Coronary artery (tissue), 2 donors: ENCODE data around the gene ZBTB43.

Experiments used
- DNase-seq: peaks from one replicate; pipeline ENCODE4 v3.0.0-alpha.2; 2017; ENCODE audit warnings: low spot score
- H3K27ac ChIP-seq, 2 donors: fragments of 200-600 bp; sonication (generic); one replicate each; pipeline ENCODE4 v1.5.1; 2016 to 2019
- H3K4me3 ChIP-seq: fragments of 200-600 bp; sonication (generic); 2 replicates; pipeline ENCODE4 v1.5.1; 2016; ENCODE audit warnings: mild to moderate bottlenecking, moderate library complexity
- TF ChIP-seq, protein P1 (sequence below): fragments of 200-600 bp; sonication (generic); IDR thresholded peaks from one replicate; pipeline ENCODE4 v1.5.1; 2019; ENCODE audit warnings: antibody characterized with exemption

ZBTB43 gene

DNA sequence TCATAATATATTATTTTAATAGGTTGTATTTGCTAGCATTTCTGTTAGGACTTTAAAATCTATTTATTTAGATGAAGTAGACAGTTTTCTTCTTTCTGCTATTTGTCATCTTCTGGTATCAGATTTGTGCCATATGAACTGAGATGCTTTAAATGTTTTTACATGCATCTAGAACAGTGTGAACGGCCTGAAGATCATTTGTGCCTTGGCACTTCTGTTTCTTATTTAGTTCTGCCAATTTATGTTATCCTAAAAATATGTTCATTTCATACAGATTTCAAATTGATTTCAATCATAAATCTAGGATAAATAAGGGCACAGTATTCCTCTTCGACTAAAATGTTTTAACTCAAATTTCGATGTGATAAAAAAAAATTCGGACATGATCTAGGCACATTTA is 71.7 kb downstream of the ZBTB43 start:
- DNase-seq = no peak
- Histone ChIP-seq H3K4me3 (no peak overlapping the region), H3K27ac (no peak overlapping the region)
- TF ChIP-seq, protein P1, sequence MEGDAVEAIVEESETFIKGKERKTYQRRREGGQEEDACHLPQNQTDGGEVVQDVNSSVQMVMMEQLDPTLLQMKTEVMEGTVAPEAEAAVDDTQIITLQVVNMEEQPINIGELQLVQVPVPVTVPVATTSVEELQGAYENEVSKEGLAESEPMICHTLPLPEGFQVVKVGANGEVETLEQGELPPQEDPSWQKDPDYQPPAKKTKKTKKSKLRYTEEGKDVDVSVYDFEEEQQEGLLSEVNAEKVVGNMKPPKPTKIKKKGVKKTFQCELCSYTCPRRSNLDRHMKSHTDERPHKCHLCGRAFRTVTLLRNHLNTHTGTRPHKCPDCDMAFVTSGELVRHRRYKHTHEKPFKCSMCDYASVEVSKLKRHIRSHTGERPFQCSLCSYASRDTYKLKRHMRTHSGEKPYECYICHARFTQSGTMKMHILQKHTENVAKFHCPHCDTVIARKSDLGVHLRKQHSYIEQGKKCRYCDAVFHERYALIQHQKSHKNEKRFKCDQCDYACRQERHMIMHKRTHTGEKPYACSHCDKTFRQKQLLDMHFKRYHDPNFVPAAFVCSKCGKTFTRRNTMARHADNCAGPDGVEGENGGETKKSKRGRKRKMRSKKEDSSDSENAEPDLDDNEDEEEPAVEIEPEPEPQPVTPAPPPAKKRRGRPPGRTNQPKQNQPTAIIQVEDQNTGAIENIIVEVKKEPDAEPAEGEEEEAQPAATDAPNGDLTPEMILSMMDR = no peak

DNA sequence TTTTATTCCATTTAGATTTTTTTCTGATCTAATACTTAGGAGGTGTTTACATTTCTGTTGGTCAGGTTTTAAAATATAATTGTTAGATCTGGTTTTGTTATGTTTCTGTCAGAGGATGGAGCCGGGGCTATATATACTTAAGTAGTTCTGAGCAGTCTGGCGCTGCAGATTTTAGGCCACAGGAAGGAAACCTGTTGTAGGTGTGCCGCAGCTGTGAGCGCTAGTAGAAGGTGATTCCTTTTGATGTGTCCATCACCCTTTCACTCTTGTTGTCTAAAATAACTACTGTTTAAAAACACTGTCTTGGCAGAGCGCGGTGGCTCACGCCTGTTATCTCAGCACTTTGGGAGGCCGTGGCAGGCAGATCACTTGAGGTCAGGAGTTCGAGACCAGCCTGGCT is 72.6 kb downstream of the ZBTB43 start:
- no peak overlapping the region for H3K4me3 ChIP-seq
- TF ChIP-seq, protein P1 = no peak
- DNase-seq = no peak
- H3K27ac ChIP-seq = no peak overlapping the region

DNA sequence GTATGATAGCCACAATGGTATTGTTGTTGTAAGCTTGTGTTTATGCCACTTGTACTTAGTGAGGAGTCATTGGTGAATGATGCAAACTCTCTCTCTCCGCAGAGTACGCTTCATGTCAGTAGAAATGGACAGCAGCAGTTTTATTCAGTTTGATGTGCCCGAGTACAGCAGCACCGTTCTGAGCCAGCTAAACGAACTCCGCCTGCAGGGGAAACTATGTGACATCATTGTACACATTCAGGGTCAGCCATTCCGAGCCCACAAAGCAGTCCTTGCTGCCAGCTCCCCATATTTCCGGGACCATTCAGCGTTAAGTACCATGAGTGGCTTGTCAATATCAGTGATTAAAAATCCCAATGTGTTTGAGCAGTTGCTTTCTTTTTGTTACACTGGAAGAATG is 74.4 kb downstream of the ZBTB43 start:
- H3K27ac ChIP-seq = no peak overlapping the region
- TF ChIP-seq, protein P1 = no peak
- H3K4me3 ChIP-seq = no peak overlapping the region
- DNase-seq = no peak

DNA sequence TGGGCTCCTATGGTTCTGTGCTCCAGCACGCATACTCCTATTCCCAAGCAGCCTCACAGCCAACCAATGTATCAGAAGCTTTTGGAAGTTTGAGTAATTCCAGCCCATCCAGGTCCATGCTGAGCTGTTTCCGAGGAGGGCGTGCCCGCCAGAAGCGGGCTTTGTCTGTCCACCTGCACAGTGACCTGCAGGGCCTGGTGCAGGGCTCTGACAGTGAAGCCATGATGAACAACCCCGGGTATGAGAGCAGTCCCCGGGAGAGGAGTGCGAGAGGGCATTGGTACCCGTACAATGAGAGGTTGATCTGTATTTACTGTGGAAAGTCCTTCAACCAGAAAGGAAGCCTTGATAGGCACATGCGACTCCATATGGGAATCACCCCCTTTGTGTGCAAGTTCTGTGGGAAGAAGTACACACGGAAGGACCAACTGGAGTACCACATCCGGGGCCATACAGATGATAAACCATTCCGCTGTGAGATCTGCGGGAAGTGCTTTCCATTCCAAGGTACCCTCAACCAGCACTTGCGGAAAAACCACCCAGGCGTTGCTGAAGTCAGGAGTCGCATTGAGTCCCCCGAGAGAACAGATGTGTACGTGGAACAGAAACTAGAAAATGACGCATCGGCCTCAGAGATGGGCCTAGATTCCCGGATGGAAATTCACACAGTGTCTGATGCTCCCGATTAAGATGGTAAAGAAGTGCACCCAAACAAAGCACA is 75.5 kb downstream of the ZBTB43 start:
- no peak for DNase-seq
- Histone ChIP-seq H3K4me3 (no peak overlapping the region), H3K27ac (no peak overlapping the region)
- TF ChIP-seq, protein P1 = no peak

DNA sequence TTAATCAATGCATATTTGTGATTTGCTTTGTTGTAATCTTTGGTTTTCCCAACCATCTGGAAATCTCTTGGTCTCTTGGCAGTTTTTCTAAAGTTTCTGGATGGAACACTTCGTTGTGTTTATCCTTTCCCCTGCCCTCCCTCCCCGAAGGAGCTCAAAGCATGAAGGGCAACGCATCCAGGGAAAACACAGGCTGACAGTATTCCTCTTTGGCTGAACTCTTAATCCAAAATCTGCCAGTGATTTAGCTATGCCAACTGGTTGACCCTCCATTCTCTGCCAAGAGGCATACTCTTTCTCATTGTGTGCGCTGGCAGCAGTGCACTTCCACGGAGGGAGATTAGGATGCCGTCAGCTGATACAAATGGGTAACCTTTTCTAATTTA is 76.1 kb downstream of the ZBTB43 start:
- TF ChIP-seq, protein P1 = no peak
- Histone ChIP-seq H3K27ac (no peak overlapping the region), H3K4me3 (no peak overlapping the region)
- no peak for DNase-seq

DNA sequence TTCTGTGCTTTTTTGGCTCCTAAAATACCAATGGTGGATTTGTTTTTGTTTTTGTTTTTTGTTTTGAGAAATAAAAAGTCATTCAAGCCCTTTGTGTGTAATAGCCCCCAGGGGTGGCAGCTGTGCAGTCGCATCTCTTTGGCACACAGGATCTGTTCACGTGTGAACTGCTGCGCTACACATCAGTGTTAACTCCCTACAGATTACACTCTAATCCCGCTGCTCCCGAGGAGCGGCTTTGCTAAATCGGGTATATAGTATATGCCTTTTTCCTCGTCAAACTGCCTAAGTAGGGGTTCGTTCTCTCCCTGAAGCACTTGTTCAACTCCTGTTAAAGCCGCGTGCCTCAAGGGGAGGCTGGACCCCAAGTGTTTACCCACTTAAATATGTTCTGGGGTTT is 77.9 kb downstream of the ZBTB43 start:
- TF ChIP-seq, protein P1 = no peak
- Histone ChIP-seq H3K27ac (no peak overlapping the region), H3K4me3 (no peak overlapping the region)
- no peak for DNase-seq

DNA sequence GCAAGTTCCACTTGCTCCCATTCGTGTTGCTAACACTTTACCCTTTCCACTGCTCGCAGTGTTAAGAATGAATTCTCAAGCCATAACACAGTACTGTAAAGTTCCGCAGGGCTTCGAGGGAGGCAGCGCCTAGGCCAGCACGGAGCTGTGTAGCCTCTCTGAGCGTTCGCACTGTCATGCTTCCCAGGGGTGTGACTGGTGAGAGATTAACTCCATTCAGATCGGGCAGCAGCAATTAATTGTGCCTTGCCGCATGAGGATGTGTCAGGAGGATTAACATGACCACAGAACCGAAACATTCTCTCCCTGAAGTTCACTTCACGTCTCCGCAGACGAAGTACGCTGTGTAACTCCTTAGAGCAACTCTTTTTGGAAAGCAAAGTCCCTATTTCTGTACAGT is 78.8 kb downstream of the ZBTB43 start:
- Histone ChIP-seq H3K4me3 (no peak overlapping the region), H3K27ac (no peak overlapping the region)
- DNase-seq = no peak
- TF ChIP-seq, protein P1 = no peak
